GM19328 (cell line): ENCODE results near the gene CIITA.

Experiments used
- ATAC-seq: cut with Tn5 transposase; IDR thresholded peaks from one replicate; pipeline ENCODE4 v1.9.1; 2021; ENCODE audit warnings: mild to moderate bottlenecking, moderate library complexity; ENCODE audit not compliant: unreplicated experiment

The CIITA gene

GRCh38 chr16:10878644-10879501 is 1.9 kb downstream of the CIITA start:
- no peak for ATAC-seq

- ATAC-seq = no peak
Measured at GRCh38 chr16:10879681-10880589, 2.9 kb downstream of the CIITA start.

- ATAC-seq = no peak
Measured at GRCh38 chr16:10880594-10881452, 3.8 kb downstream of the CIITA start.

- ATAC-seq = no peak
Measured at GRCh38 chr16:10881479-10882030, 4.6 kb downstream of the CIITA start.

GRCh38 chr16:10883004-10883403 is 6.0 kb downstream of the CIITA start:
- no peak for ATAC-seq

- no peak for ATAC-seq
Measured at GRCh38 chr16:10885246-10885645, 8.2 kb downstream of the CIITA start.

DNA sequence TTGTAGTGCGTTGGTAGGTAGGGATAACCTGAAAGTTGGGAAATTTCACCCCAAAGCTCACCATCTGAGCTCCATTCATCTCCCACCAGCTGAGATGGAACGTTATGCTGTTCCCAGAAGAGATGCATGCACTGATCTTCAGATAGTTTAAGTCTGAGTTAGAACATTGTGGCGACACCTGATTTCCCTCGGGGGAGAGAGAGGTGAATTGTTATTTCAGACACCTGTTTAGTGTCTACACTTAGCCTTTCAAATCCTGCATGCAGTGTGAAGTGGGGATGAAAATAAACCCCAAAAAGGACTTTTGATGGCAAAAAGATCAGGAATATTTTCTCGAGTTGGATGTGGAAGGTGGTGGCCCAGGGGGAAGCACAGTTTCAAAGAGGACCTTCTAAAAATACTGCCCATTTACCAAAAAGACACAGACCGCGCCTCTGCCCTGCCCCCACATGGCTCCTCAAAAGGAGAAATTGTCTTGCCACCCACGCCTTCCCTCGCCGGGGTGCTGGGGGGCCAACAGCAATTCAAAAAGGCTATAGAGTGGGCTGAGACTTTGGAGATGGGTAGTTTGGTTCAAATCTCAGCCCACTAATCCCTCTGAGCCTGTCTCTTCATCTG is 11.4 kb downstream of the CIITA start:
- ATAC-seq = no peak

DNA sequence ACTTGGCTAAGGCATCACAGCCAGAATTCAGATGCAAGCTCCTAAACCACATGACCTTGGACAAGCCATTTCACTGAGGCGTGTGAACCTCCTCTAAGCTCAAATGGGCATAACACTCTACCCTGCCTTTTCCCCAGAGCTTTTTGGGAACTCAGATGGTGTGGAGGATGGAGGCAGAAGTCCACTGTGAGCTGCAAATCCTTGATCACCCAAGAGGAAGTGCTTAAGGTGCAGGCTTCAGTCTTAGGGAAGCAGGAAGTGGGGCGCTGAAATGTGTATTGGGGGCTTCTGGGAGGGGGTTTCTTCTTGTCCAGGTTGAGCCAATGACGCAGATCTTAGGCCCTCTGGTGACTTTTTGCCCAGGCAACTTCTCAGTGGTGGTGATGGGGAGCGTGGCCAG is 12.9 kb downstream of the CIITA start:
- no peak for ATAC-seq

DNA sequence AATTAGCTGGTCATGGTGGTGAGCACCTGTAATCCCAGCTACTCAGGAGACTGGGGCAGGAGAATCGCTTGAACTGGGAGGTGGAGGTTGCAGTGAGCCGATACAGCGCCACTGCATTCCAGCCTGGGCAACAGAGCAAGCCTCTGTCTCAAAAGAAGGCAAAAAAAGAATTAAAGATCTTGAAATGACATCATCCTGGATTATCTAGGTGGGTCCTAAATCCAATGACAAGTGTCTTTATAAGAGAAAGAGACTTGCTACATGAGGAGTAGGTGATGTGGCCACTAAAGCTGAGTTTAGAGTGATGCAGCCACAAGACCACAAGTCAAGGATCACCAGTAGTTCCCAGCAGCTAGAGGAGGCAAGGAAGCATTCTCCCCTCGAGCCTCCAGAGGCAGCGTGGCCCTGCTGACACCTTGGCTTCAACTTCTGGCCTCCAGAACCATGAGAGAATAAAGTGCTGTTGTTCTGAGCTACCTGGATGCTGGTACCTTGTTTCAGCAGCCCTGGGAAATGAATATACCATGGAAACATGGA is 15.8 kb downstream of the CIITA start:
- ATAC-seq = no peak

- ATAC-seq = no peak
Measured at GRCh38 chr16:10895053-10895946, 18.3 kb downstream of the CIITA start.

DNA sequence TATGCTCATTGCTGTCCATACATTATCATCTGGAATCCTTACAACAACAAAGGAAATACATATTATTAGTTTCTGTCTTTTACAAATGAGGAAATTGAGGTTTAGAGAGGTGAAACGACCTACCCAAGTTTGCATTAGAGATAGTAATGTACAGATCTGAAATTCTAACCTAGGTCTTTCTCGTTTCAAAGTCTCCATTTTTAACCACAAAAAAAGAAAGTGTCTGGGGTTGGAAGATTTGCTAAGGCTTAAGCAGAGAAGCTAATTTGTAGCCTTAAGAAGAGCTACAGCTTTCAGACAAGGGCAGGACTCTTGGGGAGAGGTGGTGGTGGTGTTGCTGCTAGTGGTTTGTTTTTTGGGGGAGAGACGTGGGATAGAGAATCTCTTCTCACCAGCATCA is 19.2 kb downstream of the CIITA start:
- ATAC-seq = no peak

- no peak for ATAC-seq
Measured at GRCh38 chr16:10896723-10897122, 19.7 kb downstream of the CIITA start.

- no peak for ATAC-seq
Measured at GRCh38 chr16:10897134-10897533, 20.1 kb downstream of the CIITA start.

- no peak for ATAC-seq
Measured at GRCh38 chr16:10902999-10903398, 26.0 kb downstream of the CIITA start.

DNA sequence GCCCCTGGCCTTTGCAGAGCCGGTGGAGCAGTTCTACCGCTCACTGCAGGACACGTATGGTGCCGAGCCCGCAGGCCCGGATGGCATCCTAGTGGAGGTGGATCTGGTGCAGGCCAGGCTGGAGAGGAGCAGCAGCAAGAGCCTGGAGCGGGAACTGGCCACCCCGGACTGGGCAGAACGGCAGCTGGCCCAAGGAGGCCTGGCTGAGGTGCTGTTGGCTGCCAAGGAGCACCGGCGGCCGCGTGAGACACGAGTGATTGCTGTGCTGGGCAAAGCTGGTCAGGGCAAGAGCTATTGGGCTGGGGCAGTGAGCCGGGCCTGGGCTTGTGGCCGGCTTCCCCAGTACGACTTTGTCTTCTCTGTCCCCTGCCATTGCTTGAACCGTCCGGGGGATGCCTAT is 29.5 kb downstream of the CIITA start:
- ATAC-seq = no peak

GRCh38 chr16:10906914-10907756 is 30.1 kb downstream of the CIITA start:
- no peak for ATAC-seq

GRCh38 chr16:10907757-10908045 is 30.7 kb downstream of the CIITA start:
- ATAC-seq = no peak

GRCh38 chr16:10911267-10911666 is 34.3 kb downstream of the CIITA start:
- ATAC-seq = no peak
